Measurements from ENCODE around the gene AANAT.

The AANAT gene

GRCh38 chr17:76469076-76469990 is 1.9 kb downstream of the AANAT start:
- DNase-seq: no peak

- no peak for DNase-seq
Observed at GRCh38 chr17:76469991-76470739, 2.8 kb downstream of the AANAT start.

- DNase-seq: no peak
Observed at GRCh38 chr17:76471498-76472257, 4.3 kb downstream of the AANAT start.

GRCh38 chr17:76472258-76472645 is 4.8 kb downstream of the AANAT start:
- no peak for DNase-seq

GRCh38 chr17:76472726-76473125 is 5.3 kb downstream of the AANAT start:
- DNase-seq: no peak

GRCh38 chr17:76473541-76473985 is 6.2 kb downstream of the AANAT start:
- no peak for DNase-seq

GRCh38 chr17:76474238-76474637 is 6.8 kb downstream of the AANAT start:
- DNase-seq: no peak

GRCh38 chr17:76474894-76475293 is 7.5 kb downstream of the AANAT start:
- DNase-seq: no peak

- no peak for DNase-seq
Observed at GRCh38 chr17:76475302-76475701, 7.9 kb downstream of the AANAT start.

- DNase-seq: no peak
Observed at GRCh38 chr17:76476736-76477135, 9.3 kb downstream of the AANAT start.

- DNase-seq: no peak
Observed at GRCh38 chr17:76477576-76477975, 10.2 kb downstream of the AANAT start.

- no peak for DNase-seq
Observed at GRCh38 chr17:76478097-76478496, 10.7 kb downstream of the AANAT start.

GRCh38 chr17:76478730-76479514 is 11.5 kb downstream of the AANAT start:
- DNase-seq: no peak

- peak in 1 of 2 donors; percentile 23 for DNase-seq
Observed at GRCh38 chr17:76479515-76480060, 12.2 kb downstream of the AANAT start.

GRCh38 chr17:76480632-76481031 is 13.2 kb downstream of the AANAT start:
- DNase-seq: no peak

GRCh38 chr17:76481071-76481655 is 13.8 kb downstream of the AANAT start:
- peak in 1 of 2 donors; percentile 66 for DNase-seq

- DNase-seq: no peak
Observed at GRCh38 chr17:76484228-76484725, 16.9 kb downstream of the AANAT start.

- no peak for DNase-seq
Observed at GRCh38 chr17:76485569-76485968, 18.2 kb downstream of the AANAT start.

GRCh38 chr17:76487451-76488192 is 20.2 kb downstream of the AANAT start:
- DNase-seq: no peak

GRCh38 chr17:76490112-76490710 is 22.8 kb downstream of the AANAT start:
- DNase-seq: no peak

Measured in CD4-positive, alpha-beta T cell treated with Interferon alpha-2 for 1 hour (primary cell).